K562 (cell line): Measurements from ENCODE around the gene HSD17B12. TPM values are rescaled to one million over a fixed set of nuclear protein-coding genes. Genes with fewer than 3 reads are reported as not detected.

Experiments
- BACH1 ChIP-seq: fragments of 200-800 bp; sonication (Bioruptor generic); IDR thresholded peaks from 2 replicates; pipeline ENCODE4 v1.6.1; 2016; ENCODE audit warnings: missing genetic modification characterization, missing compliant biosample characterization
- CCAR2 ChIP-seq: fragments of 200-400 bp; formaldehyde crosslinking; IDR thresholded peaks from 2 replicates; pipeline ENCODE4 v1.6.1; 2017; ENCODE audit warnings: mild to moderate bottlenecking, low read depth, low read length
- GTF2F1 ChIP-seq: IDR thresholded peaks from 2 replicates; pipeline ENCODE4 v1.6.1; 2011; ENCODE audit warnings: low read depth, low read length, improper control_type of control experiment
- HDAC3 ChIP-seq: fragments of 450-650 bp; IDR thresholded peaks from 2 replicates; pipeline ENCODE4 v1.6.1; 2018; ENCODE audit warnings: borderline replicate concordance, mild to moderate bottlenecking, moderate library complexity; ENCODE audit not compliant: partially characterized antibody
- JUND ChIP-seq, 2 experiments: IDR thresholded peaks; 2 replicates in 1 of 2; 3 replicates in 1 of 2; pipeline ENCODE4 v1.6.1; 2011; ENCODE audit warnings: borderline replicate concordance in 2 of 2, low read depth in 2 of 2, low read length in 2 of 2, improper control_type of control experiment in 1 of 2, missing biosample characterization in 1 of 2, missing genetic modification characterization in 1 of 2, missing genetic modification reagents in 1 of 2
- KLF10 ChIP-seq: fragments of 250-450 bp; sonication (Bioruptor Pico); IDR thresholded peaks from 2 replicates; pipeline ENCODE4 v1.6.1; 2021; ENCODE audit warnings: matching md5 sums
- MEF2D ChIP-seq: conservative IDR thresholded peaks from 2 replicates; pipeline ENCODE4 v1.6.1; 2016; ENCODE audit warnings: low read depth, missing genetic modification characterization, missing compliant biosample characterization
- PPARD ChIP-seq: fragments of 250-450 bp; sonication (Bioruptor Pico); IDR thresholded peaks from 2 replicates; pipeline ENCODE4 v1.8.0; 2022; ENCODE audit warnings: inconsistent platforms, mild to moderate bottlenecking, moderate library complexity
- RB1 ChIP-seq: fragments of 450-650 bp; IDR thresholded peaks from 2 replicates; pipeline ENCODE4 v1.6.1; 2017; ENCODE audit warnings: low read depth, mild to moderate bottlenecking
- SOX6 ChIP-seq: fragments of 450-650 bp; IDR thresholded peaks from 2 replicates; pipeline ENCODE4 v1.6.1; 2014; ENCODE audit warnings: mild to moderate bottlenecking
- TGIF2 ChIP-seq: sonication (generic); formaldehyde crosslinking; IDR thresholded peaks from 2 replicates; pipeline ENCODE4 v1.8.1; 2022; ENCODE audit warnings: mild to moderate bottlenecking, missing genetic modification reagents, moderate library complexity
- TRIM24 ChIP-seq, 2 experiments: fragments of 450-650 bp; IDR thresholded peaks; 2 replicates each; pipeline ENCODE4 v1.6.1; 2016
- ZNF507 ChIP-seq: conservative IDR thresholded peaks from 2 replicates; pipeline ENCODE4 v1.6.1; 2017; ENCODE audit warnings: missing genetic modification characterization, missing compliant biosample characterization
- ZNF561 ChIP-seq: fragments of 450-650 bp; formaldehyde crosslinking; conservative IDR thresholded peaks from 2 replicates; pipeline ENCODE4 v1.4.0; 2020; ENCODE audit warnings: mild to moderate bottlenecking, moderate library complexity
- ZNF77 ChIP-seq: fragments of 250-450 bp; sonication (Bioruptor Pico); IDR thresholded peaks from 2 replicates; pipeline ENCODE4 v1.5.0; 2020
- polyA plus RNA-seq, 8 experiments: library from polyadenylated mRNA; depleted of rRNA in 4 of 8; stranded (reverse) in 5 of 8; unstranded in 3 of 8; fragments of >200 nt; fragmentation: Nextera tagmentation in 2 of 8; fragmentation: Illumina TruSeq in 1 of 8; extraction: Ambion mirVana in 2 of 8; extraction: Trizol in 1 of 8; gene quantifications; 2 replicates each; pipeline versions ENCODE4 v1.2.1 to v1.2.3, GENCODE V29; 2011 to 2014; ENCODE audit warnings: inconsistent platforms in 1 of 8, missing spikeins in 1 of 8
- total RNA-seq, 7 experiments: library from RNA; depleted of rRNA in 6 of 7; stranded (reverse); fragments of >200 nt in 6 of 7; fragmentation: Illumina TruSeq in 2 of 7; extraction: Trizol in 2 of 7; gene quantifications; 2 replicates each; pipeline versions ENCODE4 v1.2.1 to v1.2.3, GENCODE V29; 2011 to 2021; ENCODE audit warnings: low replicate concordance in 1 of 7
- TF ChIP-seq, protein P1 (sequence below): fragments of 250-450 bp; sonication (Bioruptor Pico); IDR thresholded peaks from 2 replicates; pipeline ENCODE4 v1.5.0; 2022; ENCODE audit warnings: mild to moderate bottlenecking
- TF ChIP-seq, protein P2 (sequence below): fragments of 450-650 bp; IDR thresholded peaks from 2 replicates; pipeline ENCODE4 v1.6.1; 2014; ENCODE audit warnings: low read depth, mild to moderate bottlenecking, moderate library complexity, borderline replicate concordance
- TF ChIP-seq, protein P3 (sequence below): sonication (generic); formaldehyde crosslinking; IDR thresholded peaks from 2 replicates; pipeline ENCODE4 v1.8.1; 2023; ENCODE audit warnings: mild to moderate bottlenecking, missing genetic modification reagents, moderate library complexity
- TF ChIP-seq, protein P4 (sequence below), 2 experiments: IDR thresholded peaks; 2 replicates each; pipeline ENCODE4 v1.6.1; 2011; ENCODE audit warnings: borderline replicate concordance in 1 of 2, control low read depth in 1 of 2, low read depth in 1 of 2, low read length in 1 of 2, mild to moderate bottlenecking in 1 of 2, mixed read lengths in 1 of 2, moderate library complexity in 1 of 2; ENCODE audit not compliant: insufficient read depth in 1 of 2, insufficient read length in 1 of 2, poor library complexity in 1 of 2, severe bottlenecking in 1 of 2; ENCODE audit errors: extremely low read depth in 1 of 2

HSD17B12 gene
- total and polyA plus RNA-seq, 9 of the 15 experiments (the other 6 are each of a cell fraction or from before 2014, with no cell fraction given): 9.1 to 34.5 (median 23.3) TPM

DNA sequence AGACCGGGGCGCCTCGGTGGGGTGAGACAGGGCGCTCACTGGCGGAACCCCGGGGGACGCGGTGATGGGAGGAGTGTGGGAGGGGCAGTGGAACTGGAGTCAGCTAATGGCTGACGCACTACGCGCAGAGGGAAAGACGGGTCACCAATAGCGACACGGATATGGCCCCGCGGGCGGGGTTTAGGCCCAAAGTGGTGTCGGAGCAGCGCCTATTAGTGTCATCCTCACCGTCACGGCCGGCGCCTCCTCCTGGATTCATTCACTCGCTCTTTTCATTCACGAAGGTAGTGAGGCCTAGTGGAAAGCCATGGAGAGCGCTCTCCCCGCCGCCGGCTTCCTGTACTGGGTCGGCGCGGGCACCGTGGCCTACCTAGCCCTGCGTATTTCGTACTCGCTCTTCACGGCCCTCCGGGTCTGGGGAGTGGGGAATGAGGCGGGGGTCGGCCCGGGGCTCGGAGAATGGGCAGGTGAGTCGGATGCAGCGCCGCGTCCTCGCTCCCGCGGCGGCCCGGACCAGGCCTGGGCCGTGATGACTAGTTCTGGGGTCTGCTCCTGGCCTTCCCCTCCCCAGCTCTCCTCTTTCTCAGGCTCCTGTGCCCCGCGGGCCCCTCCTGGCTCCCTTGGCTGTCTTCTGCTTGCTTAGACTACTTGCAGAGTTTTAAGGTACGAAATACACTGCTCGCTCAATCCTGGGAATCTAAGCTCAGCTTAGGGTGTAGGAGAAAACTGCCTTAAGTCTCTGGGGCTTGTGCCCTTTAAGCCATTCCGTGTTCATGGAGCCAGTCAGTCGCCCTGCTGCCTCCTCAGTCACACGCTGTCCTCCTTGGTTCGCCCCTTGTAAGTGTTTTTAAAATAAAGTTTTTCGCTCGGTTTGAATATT, at the start of gene HSD17B12 (continued):
- TF ChIP-seq, protein P1, sequence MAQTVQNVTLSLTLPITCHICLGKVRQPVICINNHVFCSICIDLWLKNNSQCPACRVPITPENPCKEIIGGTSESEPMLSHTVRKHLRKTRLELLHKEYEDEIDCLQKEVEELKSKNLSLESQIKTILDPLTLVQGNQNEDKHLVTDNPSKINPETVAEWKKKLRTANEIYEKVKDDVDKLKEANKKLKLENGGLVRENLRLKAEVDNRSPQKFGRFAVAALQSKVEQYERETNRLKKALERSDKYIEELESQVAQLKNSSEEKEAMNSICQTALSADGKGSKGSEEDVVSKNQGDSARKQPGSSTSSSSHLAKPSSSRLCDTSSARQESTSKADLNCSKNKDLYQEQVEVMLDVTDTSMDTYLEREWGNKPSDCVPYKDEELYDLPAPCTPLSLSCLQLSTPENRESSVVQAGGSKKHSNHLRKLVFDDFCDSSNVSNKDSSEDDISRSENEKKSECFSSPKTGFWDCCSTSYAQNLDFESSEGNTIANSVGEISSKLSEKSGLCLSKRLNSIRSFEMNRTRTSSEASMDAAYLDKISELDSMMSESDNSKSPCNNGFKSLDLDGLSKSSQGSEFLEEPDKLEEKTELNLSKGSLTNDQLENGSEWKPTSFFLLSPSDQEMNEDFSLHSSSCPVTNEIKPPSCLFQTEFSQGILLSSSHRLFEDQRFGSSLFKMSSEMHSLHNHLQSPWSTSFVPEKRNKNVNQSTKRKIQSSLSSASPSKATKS (CRISPR knock-in tag): no peak
- no peak for TF ChIP-seq PPARD
- no peak for TF ChIP-seq MEF2D (tag)
- TF ChIP-seq, protein P2, sequence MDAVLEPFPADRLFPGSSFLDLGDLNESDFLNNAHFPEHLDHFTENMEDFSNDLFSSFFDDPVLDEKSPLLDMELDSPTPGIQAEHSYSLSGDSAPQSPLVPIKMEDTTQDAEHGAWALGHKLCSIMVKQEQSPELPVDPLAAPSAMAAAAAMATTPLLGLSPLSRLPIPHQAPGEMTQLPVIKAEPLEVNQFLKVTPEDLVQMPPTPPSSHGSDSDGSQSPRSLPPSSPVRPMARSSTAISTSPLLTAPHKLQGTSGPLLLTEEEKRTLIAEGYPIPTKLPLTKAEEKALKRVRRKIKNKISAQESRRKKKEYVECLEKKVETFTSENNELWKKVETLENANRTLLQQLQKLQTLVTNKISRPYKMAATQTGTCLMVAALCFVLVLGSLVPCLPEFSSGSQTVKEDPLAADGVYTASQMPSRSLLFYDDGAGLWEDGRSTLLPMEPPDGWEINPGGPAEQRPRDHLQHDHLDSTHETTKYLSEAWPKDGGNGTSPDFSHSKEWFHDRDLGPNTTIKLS: no peak
- TF ChIP-seq, protein P3, sequence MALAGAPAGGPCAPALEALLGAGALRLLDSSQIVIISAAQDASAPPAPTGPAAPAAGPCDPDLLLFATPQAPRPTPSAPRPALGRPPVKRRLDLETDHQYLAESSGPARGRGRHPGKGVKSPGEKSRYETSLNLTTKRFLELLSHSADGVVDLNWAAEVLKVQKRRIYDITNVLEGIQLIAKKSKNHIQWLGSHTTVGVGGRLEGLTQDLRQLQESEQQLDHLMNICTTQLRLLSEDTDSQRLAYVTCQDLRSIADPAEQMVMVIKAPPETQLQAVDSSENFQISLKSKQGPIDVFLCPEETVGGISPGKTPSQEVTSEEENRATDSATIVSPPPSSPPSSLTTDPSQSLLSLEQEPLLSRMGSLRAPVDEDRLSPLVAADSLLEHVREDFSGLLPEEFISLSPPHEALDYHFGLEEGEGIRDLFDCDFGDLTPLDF: no peak
- no peak for TF ChIP-seq ZNF507 (tag)
- TF ChIP-seq SOX6: no peak
- TF ChIP-seq HDAC3: no peak
- no peak for TF ChIP-seq KLF10 (CRISPR knock-in tag)
- no peak for TF ChIP-seq ZNF77 (CRISPR knock-in tag)
- no peak for TF ChIP-seq CCAR2
- no peak for TF ChIP-seq TGIF2 (CRISPR knock-in tag)
- TF ChIP-seq TRIM24 (IDR thresholded peaks at IDR 0.05): no peak
- no peak for TF ChIP-seq BACH1 (tag)
- TF ChIP-seq RB1: no peak
- TF ChIP-seq ZNF561: no peak
- no peak for TF ChIP-seq JUND (IDR thresholded peaks at IDR 0.05; ENCODE audit: borderline replicate concordance, low read depth, low read length)
- TF ChIP-seq JUND (tag; IDR thresholded peaks at IDR 0.05; ENCODE audit: borderline replicate concordance, low read depth, low read length): no peak
- no peak for TF ChIP-seq GTF2F1
- TF ChIP-seq, protein P4, sequence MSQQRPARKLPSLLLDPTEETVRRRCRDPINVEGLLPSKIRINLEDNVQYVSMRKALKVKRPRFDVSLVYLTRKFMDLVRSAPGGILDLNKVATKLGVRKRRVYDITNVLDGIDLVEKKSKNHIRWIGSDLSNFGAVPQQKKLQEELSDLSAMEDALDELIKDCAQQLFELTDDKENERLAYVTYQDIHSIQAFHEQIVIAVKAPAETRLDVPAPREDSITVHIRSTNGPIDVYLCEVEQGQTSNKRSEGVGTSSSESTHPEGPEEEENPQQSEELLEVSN (IDR thresholded peaks at IDR 0.05; ENCODE audit: borderline replicate concordance in 1 of 2, extremely low read depth in 1 of 2, insufficient read depth in 1 of 2, insufficient read length in 1 of 2, low read depth in 1 of 2, low read length in 1 of 2, poor library complexity in 1 of 2, severe bottlenecking in 1 of 2): no peak
